Measurements from ENCODE around the gene PODN. TPM values are rescaled to one million over a fixed set of nuclear protein-coding genes. Genes with fewer than 3 reads are reported as not detected.

Gene PODN
- total RNA-seq, 1 experiment from 2014 or later = 0.17 TPM

DNA sequence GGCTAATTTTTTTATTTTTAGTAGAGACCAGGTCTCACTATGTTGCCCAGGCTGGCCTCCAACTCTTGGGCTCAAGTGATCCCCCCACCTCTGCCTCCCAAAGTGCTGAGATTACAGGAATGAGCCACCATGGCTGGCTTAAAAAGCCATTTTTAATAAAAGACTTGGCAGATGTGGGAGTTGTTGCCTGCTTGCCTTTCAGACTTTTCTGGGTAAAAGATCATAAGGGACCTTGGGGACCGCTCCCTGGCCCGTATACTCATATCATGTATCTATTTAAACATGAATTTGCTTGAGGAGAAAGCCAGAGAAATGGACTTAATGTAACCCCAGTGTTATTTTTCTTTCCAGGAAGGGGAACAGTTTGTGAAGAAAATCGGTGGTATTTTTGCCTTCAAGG lies 23.4 kb upstream of the PODN start:
- H3K4ac ChIP-seq (ENCODE audit: low read depth, low read length) = no peak overlapping the region
- H4K20me1 ChIP-seq (ENCODE audit: control insufficient read depth, insufficient read depth, insufficient read length) = no peaks in the 10 kb centered on the region
- no peaks in the 10 kb centered on the region for H3K4me1 ChIP-seq (ENCODE audit: insufficient read depth, low read length)
- H2AFZ ChIP-seq (ENCODE audit: low read length) = no peak overlapping the region
- no peak overlapping the region for H3K18ac ChIP-seq (ENCODE audit: insufficient read length, low read depth, low read length)
- H3T11ph ChIP-seq (ENCODE audit: low read length) = no peak overlapping the region
- DNase-seq = no peak
- H3K9me3 Mint-ChIP-seq = no peaks in the 10 kb centered on the region
- H3K4me1 Mint-ChIP-seq = peaks cover 8 to 9% of the 10 kb centered on the region in 2 experiments
- H3K27me3 ChIP-seq (ENCODE audit: insufficient read depth, low read length) = no peaks in the 10 kb centered on the region
- H2BK5ac ChIP-seq (ENCODE audit: insufficient read length, low read length) = no peak overlapping the region
- H2AK5ac ChIP-seq (ENCODE audit: insufficient read length, low read length) = no peak overlapping the region
- no peak overlapping the region for H4K8ac ChIP-seq (replicated peaks; ENCODE audit: insufficient read length, low read depth, low read length)
- no peaks in the 10 kb centered on the region for H3K79me2 ChIP-seq (ENCODE audit: insufficient read depth, low read length)
- no peak overlapping the region for H2BK120ac ChIP-seq (ENCODE audit: low read depth, low read length, poor library complexity, severe bottlenecking)
- H3K27ac Mint-ChIP-seq = no peak overlapping the region
- no peaks in the 10 kb centered on the region for H3K79me1 ChIP-seq (ENCODE audit: insufficient read depth, low read depth, low read length, poor library complexity, severe bottlenecking)
- H3K27ac ChIP-seq (ENCODE audit: insufficient read length, low read depth, low read length) = no peak overlapping the region
- no CpG with 5 or more reads among the region's 3 CpGs for WGBS (ENCODE audit: extremely low coverage, insufficient read length, low lambda C conversion rate)
- no peak overlapping the region for H2BK20ac ChIP-seq (ENCODE audit: low read depth, low read length, poor library complexity, severe bottlenecking)
- no peak overlapping the region for H3K56ac ChIP-seq (ENCODE audit: insufficient read length, low read depth, low read length)
- H3K9ac ChIP-seq (ENCODE audit: extremely low read depth, insufficient read length, low read length) = no peak overlapping the region
- H3K4me2 ChIP-seq (ENCODE audit: insufficient read depth, insufficient read length, low read length) = no peak overlapping the region
- no peak overlapping the region for H4K91ac ChIP-seq (ENCODE audit: insufficient read length, low read depth, low read length)
- TF ChIP-seq, protein P1, sequence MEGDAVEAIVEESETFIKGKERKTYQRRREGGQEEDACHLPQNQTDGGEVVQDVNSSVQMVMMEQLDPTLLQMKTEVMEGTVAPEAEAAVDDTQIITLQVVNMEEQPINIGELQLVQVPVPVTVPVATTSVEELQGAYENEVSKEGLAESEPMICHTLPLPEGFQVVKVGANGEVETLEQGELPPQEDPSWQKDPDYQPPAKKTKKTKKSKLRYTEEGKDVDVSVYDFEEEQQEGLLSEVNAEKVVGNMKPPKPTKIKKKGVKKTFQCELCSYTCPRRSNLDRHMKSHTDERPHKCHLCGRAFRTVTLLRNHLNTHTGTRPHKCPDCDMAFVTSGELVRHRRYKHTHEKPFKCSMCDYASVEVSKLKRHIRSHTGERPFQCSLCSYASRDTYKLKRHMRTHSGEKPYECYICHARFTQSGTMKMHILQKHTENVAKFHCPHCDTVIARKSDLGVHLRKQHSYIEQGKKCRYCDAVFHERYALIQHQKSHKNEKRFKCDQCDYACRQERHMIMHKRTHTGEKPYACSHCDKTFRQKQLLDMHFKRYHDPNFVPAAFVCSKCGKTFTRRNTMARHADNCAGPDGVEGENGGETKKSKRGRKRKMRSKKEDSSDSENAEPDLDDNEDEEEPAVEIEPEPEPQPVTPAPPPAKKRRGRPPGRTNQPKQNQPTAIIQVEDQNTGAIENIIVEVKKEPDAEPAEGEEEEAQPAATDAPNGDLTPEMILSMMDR (conservative IDR thresholded peaks at IDR 0.05) = no peak
- H2BK15ac ChIP-seq (ENCODE audit: low read depth, low read length) = no peak overlapping the region
- H4K5ac ChIP-seq (ENCODE audit: insufficient read length, low read depth, low read length) = no peak overlapping the region
- no peak overlapping the region for H3K4me3 Mint-ChIP-seq
- H3K14ac ChIP-seq (ENCODE audit: insufficient read depth, low read length) = no peak overlapping the region
- no peak overlapping the region for H3K23ac ChIP-seq (ENCODE audit: insufficient read length, low read depth, low read length)
- H3K9me3 ChIP-seq (ENCODE audit: control insufficient read depth, low read depth, low read length) = no peaks in the 10 kb centered on the region
- no peak overlapping the region for H2BK12ac ChIP-seq (ENCODE audit: insufficient read length, low read depth, low read length)
- no peaks in the 10 kb centered on the region for H3K23me2 ChIP-seq (ENCODE audit: insufficient read length, low read depth, low read length, poor library complexity, severe bottlenecking)
- H3K36me3 Mint-ChIP-seq (ENCODE audit: insufficient read depth in 1 of 3, low read depth in 3 of 3) = peaks cover 0 to 6% (median 5%) of the 10 kb centered on the region in 3 experiments; a peak in 4 of 7 replicates
- H3K27me3 Mint-ChIP-seq (ENCODE audit: low read depth) = no peaks in the 10 kb centered on the region

All from H9 (cell line).